Activated naive CD4-positive, alpha-beta T cell treated with anti-CD3 and anti-CD28 coated beads, Interleukin-2, amount 10 ng/mL, durations not matched to agents 7 days and 5 days (primary cell): ENCODE results near the gene SETDB2.
"Not testable (repeated sequence)": the region's sequence is repeated elsewhere in the genome, so short reads cannot be mapped to it uniquely, and the experiment has no call there.

ENCODE experiments used
- CTCF ChIA-PET: fragments of 350-600 bp; sonication (Branson Sonifier 250); formaldehyde crosslinking; loops from one replicate; lab custom pipeline; 2021; ENCODE audit warnings: antibody characterized with exemption; lab: Charles Lee
- DNase-seq: peaks from one replicate; pipeline ENCODE4 v3.0.0-alpha.2; 2020
- H3K27ac Mint-ChIP-seq: one replicate; pipeline ENCODE4 v1.8.0; 2021; ENCODE audit warnings: mild to moderate bottlenecking, moderate library complexity, mixed read lengths
- H3K27me3 Mint-ChIP-seq: one replicate; pipeline ENCODE4 v1.8.0; 2021; ENCODE audit warnings: mild to moderate bottlenecking, mixed read lengths
- H3K36me3 Mint-ChIP-seq: one replicate; pipeline ENCODE4 v1.8.0; 2021; ENCODE audit warnings: mixed read lengths
- H3K4me1 Mint-ChIP-seq: one replicate; pipeline ENCODE4 v1.8.0; 2021; ENCODE audit warnings: mixed read lengths
- H3K4me3 Mint-ChIP-seq: one replicate; pipeline ENCODE4 v1.8.0; 2021; ENCODE audit warnings: mild to moderate bottlenecking, moderate library complexity, mixed read lengths
- H3K9me3 Mint-ChIP-seq: one replicate; pipeline ENCODE4 v1.8.0; 2021; ENCODE audit warnings: mixed read lengths

Gene SETDB2

DNA sequence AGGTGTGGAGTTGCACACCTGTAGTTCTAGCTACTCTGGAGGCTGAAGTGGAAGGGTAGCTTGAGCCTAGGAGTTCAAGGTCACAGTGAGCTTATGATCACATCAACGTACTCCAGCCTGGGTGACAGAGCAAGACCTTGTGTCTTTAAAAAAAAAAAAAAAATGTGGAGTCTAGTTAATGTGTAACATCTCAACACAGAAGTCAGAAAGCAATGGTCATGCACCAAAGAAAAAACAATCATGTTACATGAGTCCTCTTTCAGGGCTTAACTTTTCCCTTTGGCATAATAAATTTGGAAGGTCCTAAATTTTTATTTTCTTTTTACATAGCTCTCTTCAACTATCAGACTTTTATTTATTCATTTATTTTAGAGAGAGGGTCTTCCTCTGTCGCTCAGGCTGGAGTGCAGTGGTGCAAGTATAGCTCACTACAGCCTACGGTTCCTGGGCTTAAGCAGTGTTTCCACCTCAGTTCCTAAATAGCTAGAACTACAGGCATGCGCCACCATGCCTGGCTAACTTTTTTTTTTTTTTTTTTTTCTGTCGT, 22.3 kb downstream of the SETDB2 start:
- no peak overlapping the region for H3K27ac Mint-ChIP-seq
- no peaks in the 10 kb centered on the region for H3K4me1 Mint-ChIP-seq
- no peak overlapping the region for H3K4me3 Mint-ChIP-seq
- H3K9me3 Mint-ChIP-seq = peaks cover 11% of the 10 kb centered on the region
- peaks cover 55% of the 10 kb centered on the region for H3K36me3 Mint-ChIP-seq
- CTCF ChIA-PET = interaction anchor here (0.6 kb wide), 1 partner anchor 17 kb away, joined by 4 read pairs; no protein-coding TSS in a partner anchor
- H3K27me3 Mint-ChIP-seq = no peaks in the 10 kb centered on the region
- no peak for DNase-seq

DNA sequence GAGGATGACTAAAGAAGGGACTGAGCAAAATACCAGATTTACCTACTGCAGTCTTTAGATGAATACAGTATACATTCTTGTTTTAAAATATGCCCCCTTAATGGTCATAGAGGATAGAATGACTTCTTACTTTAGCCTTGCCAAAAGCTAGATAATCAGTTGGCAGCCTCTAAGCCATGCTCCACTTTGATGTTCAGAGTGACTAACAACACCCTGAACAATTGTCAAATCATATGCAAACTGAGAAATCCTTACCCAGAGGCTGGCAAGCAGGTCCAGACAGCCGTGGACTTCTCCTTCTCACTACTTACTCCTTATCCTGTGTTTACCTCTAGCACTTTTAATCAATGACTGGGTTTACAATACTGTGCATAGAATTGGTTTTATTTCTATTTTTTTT, 28.1 kb downstream of the SETDB2 start:
- Mint-ChIP-seq H3K36me3 (peaks cover 44% of the 10 kb centered on the region), H3K27ac (no peak overlapping the region), H3K4me3 (no peak overlapping the region), H3K4me1 (no peaks in the 10 kb centered on the region), H3K27me3 (no peaks in the 10 kb centered on the region), H3K9me3 (no peaks in the 10 kb centered on the region)
- no peak for DNase-seq
- CTCF ChIA-PET = no interaction called here

DNA sequence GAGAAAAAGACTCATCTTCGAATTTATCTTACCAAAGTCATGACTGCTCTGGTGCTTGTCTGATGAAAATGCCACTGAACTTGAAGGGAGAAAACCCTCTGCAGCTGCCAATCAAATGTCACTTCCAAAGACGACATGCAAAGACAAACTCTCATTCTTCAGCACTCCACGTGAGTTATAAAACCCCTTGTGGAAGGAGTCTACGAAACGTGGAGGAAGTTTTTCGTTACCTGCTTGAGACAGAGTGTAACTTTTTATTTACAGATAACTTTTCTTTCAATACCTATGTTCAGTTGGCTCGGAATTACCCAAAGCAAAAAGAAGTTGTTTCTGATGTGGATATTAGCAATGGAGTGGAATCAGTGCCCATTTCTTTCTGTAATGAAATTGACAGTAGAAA, 32.5 kb downstream of the SETDB2 start:
- no peak overlapping the region for H3K4me3 Mint-ChIP-seq
- no peaks in the 10 kb centered on the region for H3K27me3 Mint-ChIP-seq
- no peaks in the 10 kb centered on the region for H3K9me3 Mint-ChIP-seq
- H3K36me3 Mint-ChIP-seq = peaks cover 48% of the 10 kb centered on the region
- H3K4me1 Mint-ChIP-seq = no peaks in the 10 kb centered on the region
- CTCF ChIA-PET = interaction anchor here (1.5 kb wide), 1 partner anchor 17 kb away, joined by 4 read pairs; no protein-coding TSS in a partner anchor
- no peak overlapping the region for H3K27ac Mint-ChIP-seq
- no peak for DNase-seq

DNA sequence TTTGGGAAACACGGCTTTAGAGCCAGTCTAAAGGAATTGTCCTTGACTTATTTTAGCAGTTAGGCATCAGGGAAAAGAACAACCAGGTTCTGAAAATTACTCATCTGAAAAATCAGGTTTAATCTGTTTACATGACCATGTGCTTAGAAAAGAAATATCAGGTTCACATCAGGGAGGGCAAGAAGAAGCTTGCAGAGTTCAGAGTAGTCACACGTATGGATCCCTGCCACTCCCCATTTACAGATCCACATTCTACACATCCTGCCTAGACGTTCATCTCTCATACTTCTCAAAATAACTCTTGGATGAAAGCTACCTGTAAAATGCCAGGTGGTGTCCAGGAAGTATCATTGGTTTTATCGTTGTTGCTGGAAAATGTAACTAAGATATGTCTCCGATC, 37.7 kb downstream of the SETDB2 start:
- Mint-ChIP-seq H3K4me1 (no peaks in the 10 kb centered on the region), H3K27ac (no peak overlapping the region), H3K4me3 (no peak overlapping the region), H3K9me3 (no peaks in the 10 kb centered on the region), H3K27me3 (no peaks in the 10 kb centered on the region), H3K36me3 (peaks cover 55% of the 10 kb centered on the region)
- CTCF ChIA-PET = no interaction called here
- no peak for DNase-seq

DNA sequence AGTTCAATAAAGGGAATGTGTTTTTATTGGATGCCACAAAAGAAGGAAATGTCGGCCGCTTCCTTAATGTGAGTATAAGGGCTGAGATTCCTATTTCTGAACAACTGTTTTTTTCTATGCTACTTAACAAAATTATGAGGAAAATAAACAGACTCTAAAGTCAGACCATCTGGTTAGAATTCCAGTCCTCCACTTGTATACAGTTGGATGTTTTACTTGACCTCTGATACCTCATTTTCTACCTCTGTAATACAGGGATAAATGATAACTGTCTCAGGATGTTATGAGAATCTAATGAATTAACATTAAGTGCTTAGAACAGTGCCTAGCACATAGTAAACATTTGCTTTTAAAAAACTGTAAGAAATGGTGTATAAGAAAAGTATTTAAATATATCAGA, 44.5 kb downstream of the SETDB2 start:
- Mint-ChIP-seq H3K36me3 (peaks cover 38% of the 10 kb centered on the region), H3K27me3 (no peaks in the 10 kb centered on the region), H3K9me3 (no peaks in the 10 kb centered on the region), H3K4me1 (peaks cover 6% of the 10 kb centered on the region), H3K4me3 (no peak overlapping the region), H3K27ac (no peak overlapping the region)
- CTCF ChIA-PET = no interaction called here
- DNase-seq = no peak

DNA sequence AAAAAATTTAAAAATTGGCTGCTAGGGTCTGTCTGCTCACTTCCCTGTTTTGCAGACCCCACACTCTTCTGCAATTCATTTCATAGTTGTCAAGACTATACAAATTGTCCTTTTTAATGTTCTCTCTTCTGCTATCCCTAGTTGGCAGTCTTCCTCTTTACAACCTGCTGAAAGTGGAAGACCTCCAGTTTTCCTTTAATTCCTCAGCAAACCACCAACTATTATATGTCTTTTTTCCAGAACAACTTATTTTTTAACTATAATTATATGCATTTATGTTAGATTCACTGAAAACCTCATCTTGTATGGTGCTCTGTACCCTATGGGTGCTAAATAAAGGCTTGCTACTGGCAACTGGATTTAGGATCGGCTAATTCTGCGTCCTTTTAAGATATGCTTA, 50.6 kb downstream of the SETDB2 start:
- CTCF ChIA-PET = no interaction called here
- Mint-ChIP-seq H3K4me3 (peak overlapping the region; percentile 96), H3K9me3 (no peaks in the 10 kb centered on the region), H3K36me3 (peaks cover 37% of the 10 kb centered on the region), H3K27me3 (no peaks in the 10 kb centered on the region), H3K27ac (peak overlapping the region; percentile 99), H3K4me1 (peaks cover 51% of the 10 kb centered on the region)
- DNase-seq = no peak

DNA sequence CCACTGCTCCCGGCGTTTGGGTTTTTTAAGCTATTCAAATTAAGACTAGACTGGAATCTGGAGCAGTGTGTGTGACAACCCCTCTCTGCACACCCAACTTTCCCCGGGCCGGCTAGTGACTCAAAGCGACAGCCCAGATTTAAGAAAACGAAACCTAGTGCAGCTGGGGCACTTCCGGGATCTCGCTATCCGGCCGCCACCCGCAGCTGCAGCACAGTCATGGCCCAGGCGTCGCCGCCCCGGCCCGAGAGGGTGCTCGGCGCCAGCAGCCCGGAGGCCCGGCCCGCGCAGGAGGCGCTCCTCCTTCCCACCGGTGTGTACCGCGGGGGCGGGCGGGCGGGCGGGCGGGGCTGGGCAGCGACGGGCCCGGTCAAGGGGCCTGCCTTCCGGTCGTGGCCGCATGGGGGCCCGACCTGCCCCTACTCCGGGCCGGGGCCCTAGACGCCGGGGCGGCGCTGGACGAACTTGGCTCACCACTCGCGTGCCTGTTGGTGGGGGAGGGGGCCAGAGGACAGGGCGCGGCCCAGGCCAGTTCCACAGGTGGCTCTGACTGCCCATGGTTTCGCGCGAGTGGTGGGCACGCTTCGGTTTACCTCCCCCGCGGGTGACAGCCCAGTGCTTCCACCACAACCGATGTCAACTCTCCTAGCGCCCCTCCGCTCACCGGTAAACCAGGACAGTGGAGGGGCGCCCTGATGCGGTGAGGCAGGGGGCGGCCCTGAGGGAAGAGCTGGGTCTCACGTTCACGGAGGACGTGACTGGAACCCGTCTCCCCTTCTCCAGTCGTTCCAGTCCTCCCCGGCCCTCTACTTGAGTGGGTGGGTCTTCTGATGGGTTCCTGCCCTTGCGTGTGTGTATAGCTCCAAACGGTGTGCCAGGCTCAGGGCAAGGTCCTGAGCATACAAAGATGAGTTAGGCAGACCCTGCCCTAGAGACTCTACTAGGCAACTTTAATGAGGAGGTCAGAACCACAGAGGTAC, 52.0 kb downstream of the SETDB2 start, which contains the start of gene PHF11:
PHF11 (plus strand) TSS at position 171 of the 980 bp plus-strand sequence; CDS start at position 220, 49 bp downstream.
- Mint-ChIP-seq H3K27ac (peak within 1 kb of the TSS; percentile 99), H3K36me3 (peaks cover 43% of the 10 kb centered on the region), H3K4me1 (peaks cover 62% of the 10 kb centered on the region), H3K9me3 (no peaks in the 10 kb centered on the region), H3K4me3 (peak within 1 kb of the TSS; percentile 96), H3K27me3 (no peaks in the 10 kb centered on the region)
- CTCF ChIA-PET = interaction anchor here (0.6 kb wide), 2 partner anchors 27 to 269 kb away, joined by 3 read pairs; no protein-coding TSS in a partner anchor
- peak; percentile 92 for DNase-seq

DNA sequence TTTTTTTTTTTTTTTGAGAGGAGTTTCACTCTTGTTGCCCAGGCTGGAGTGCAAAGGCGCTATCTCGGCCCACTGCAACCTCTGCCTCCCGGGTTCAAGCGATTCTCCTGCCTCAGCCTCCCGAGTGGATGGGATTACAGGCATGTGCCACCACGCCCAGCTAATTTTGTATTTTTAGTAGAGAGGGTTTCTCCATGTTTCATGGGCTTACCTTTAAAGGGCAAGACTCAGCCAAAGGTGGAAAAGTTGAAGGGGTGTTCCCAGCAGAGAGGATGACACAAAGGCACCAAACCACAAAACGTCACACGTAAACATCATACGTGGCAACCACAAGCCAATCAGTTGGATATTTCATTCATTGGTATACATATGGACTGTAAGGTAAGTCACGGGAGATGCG, 52.8 kb downstream of the SETDB2 start:
- peak overlapping the region; percentile 90 for H3K27ac Mint-ChIP-seq
- H3K4me1 Mint-ChIP-seq = peaks cover 62% of the 10 kb centered on the region
- not testable (repeated sequence) for H3K27me3 Mint-ChIP-seq, H3K9me3 Mint-ChIP-seq
- peak overlapping the region; percentile 77 for H3K4me3 Mint-ChIP-seq
- H3K36me3 Mint-ChIP-seq = peaks cover 43% of the 10 kb centered on the region
- CTCF ChIA-PET = interaction anchor here (0.6 kb wide), 2 partner anchors 28 to 270 kb away, joined by 3 read pairs; no protein-coding TSS in a partner anchor
- DNase-seq = peak; percentile 58

DNA sequence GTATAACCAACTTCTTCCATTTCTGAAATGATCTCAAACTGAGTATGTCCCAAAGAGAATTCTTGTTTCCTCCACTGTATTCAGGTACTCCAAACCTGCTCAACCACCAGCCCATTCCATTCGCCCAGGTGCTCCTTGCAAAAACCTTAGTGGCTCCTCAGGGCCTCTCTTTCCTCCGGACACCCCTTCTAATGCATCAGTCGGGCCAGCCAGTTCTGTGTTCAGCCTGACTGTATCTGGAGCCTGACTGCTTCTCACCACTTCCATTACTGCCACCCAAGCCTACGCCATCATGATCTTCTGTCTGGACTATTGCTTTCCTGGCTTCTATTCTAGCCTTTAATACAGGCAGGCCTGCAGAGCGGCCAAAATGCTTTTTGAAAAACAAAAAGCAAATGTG, 53.2 kb downstream of the SETDB2 start:
- DNase-seq = no peak
- CTCF ChIA-PET = no interaction called here
- H3K9me3 Mint-ChIP-seq = no peaks in the 10 kb centered on the region
- H3K4me1 Mint-ChIP-seq = peaks cover 62% of the 10 kb centered on the region
- no peaks in the 10 kb centered on the region for H3K27me3 Mint-ChIP-seq
- peak overlapping the region; percentile 90 for H3K27ac Mint-ChIP-seq
- peak overlapping the region; percentile 77 for H3K4me3 Mint-ChIP-seq
- peaks cover 40% of the 10 kb centered on the region for H3K36me3 Mint-ChIP-seq

DNA sequence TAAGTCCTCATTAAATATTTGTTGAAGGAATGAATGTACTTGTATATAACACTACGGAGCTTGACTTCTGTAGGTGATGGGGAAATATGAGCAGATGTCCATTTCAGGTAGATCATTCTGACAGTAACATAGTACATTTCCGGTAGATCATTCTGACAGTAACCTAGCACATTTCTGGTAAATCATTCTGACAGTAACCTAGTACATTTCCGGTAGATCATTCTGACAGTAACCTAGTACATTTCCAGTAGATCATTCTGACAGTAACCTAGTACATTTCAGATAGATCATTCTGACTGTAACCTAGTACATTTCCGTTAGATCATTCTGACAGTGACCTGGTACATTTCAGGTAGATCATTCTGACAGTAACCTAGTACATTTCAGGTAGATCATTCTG, 54.1 kb downstream of the SETDB2 start:
- Mint-ChIP-seq H3K27me3 (no peaks in the 10 kb centered on the region), H3K9me3 (no peaks in the 10 kb centered on the region), H3K36me3 (peaks cover 39% of the 10 kb centered on the region), H3K4me1 (peaks cover 59% of the 10 kb centered on the region), H3K27ac (peak overlapping the region; percentile 26), H3K4me3 (no peak overlapping the region)
- CTCF ChIA-PET = no interaction called here
- DNase-seq = no peak

DNA sequence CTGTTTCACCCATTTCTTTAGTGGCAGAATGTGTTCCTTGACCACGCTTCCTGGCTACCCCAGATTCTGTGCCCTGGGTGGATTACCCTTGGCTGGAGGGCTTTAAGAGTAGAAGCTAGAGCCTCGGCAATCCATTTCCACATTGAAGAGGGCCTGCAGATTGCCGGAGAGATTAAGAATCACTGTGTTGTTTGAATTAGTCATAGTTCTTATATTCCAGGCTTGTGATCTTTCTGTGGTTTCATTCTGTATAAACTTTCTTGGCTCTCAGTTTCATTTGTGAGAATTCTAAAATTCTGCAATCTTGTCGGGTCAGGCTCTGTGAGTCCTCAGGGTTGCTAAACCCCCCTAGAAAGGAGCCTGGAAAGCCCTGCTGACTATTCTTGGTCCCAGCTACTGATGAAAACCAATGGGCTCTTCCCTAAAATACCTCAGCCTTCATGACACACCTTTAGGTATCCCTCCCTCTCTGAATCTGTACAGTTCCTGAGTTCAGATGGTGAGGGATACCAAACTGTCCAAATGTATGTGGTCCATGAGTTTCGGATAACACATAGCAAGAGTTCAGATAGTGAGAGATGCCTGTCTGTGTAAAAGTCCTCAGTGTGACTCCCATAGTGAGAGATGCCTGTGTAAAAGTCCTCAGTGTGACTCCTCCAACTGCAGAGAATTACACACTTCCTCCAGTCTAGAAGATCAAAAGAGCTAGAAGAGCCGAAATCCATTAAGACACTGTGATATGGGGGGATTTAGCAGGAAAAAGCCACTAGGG, 56.0 kb downstream of the SETDB2 start:
- no peak overlapping the region for H3K4me3 Mint-ChIP-seq
- peak overlapping the region; percentile 35 for H3K27ac Mint-ChIP-seq

DNA sequence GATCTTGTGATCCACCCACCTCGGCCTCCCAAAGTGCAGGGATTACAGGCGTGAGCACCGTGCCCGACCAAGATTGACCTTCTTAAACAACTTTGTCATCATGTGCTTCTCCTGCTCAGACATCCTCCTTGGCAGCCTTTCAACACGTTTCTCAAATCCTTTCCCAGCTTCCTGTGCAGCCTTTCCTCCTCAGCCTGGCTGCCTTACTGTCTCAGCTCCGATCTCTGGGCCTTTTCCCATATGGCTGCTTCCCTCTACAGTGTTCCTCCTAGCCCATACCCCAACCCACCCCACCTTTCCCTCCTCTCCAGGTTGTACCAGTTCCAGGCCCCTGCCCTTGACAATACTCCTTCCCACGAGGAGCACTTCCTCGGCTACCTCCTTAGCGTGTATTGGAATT, 58.9 kb downstream of the SETDB2 start:
- peaks cover 49% of the 10 kb centered on the region for H3K36me3 Mint-ChIP-seq
- no peak overlapping the region for H3K4me3 Mint-ChIP-seq
- CTCF ChIA-PET = no interaction called here
- H3K27me3 Mint-ChIP-seq = no peaks in the 10 kb centered on the region
- H3K9me3 Mint-ChIP-seq = no peaks in the 10 kb centered on the region
- H3K27ac Mint-ChIP-seq = no peak overlapping the region
- no peak for DNase-seq
- H3K4me1 Mint-ChIP-seq = peaks cover 36% of the 10 kb centered on the region

More for the DNA sequence above, 56.0 kb downstream of the SETDB2 start:
- H3K36me3 Mint-ChIP-seq = peaks cover 40% of the 10 kb centered on the region
- H3K4me1 Mint-ChIP-seq = peaks cover 48% of the 10 kb centered on the region
- H3K9me3 Mint-ChIP-seq = no peaks in the 10 kb centered on the region
- DNase-seq = peak; percentile 29
- H3K27me3 Mint-ChIP-seq = no peaks in the 10 kb centered on the region
- CTCF ChIA-PET = no interaction called here

DNA sequence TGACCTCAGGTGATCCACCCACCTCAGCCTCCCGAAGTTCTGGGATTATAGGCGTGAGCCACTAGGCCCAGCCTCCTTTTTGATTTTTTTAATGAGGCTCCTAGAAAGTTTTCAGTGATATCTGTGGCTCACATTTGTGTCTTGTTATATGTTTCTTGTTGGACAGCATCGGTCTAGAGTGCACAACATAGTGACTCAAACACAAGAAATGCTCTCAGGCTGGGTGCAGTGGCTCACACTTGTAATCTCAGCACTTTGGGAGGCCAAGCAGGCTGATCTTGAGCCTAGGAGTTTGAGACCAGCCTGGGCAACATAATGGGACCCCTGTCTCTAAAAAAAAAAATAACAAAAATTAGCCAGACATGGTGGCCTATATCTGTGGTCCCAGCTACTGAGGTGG, 59.9 kb downstream of the SETDB2 start:
- no peak overlapping the region for H3K27ac Mint-ChIP-seq
- H3K36me3 Mint-ChIP-seq = peaks cover 46% of the 10 kb centered on the region
- H3K9me3 Mint-ChIP-seq = no peaks in the 10 kb centered on the region
- H3K27me3 Mint-ChIP-seq = no peaks in the 10 kb centered on the region
- peaks cover 26% of the 10 kb centered on the region for H3K4me1 Mint-ChIP-seq
- DNase-seq = no peak
- no peak overlapping the region for H3K4me3 Mint-ChIP-seq
- CTCF ChIA-PET = no interaction called here

DNA sequence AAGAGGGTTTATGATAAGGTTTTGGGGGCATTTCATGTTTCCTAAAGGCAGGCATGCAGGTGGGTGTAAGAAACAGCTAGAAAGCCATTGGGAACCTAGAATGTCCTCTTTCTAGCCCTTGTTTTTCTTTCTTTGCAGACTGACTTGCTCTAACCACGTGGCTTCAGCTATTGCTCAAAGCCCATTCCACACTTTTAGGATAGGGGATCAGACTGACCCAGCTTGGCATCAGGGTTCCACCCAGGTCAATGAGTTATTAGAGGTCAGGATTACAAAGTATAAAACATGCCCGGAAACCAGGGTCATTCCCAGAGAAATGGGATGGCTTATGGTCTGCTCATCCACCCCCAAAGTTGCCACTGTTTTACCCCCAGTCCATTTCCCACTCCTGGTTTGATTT, 68.5 kb downstream of the SETDB2 start:
- peaks cover 61% of the 10 kb centered on the region for H3K36me3 Mint-ChIP-seq
- H3K27me3 Mint-ChIP-seq = no peaks in the 10 kb centered on the region
- no peak overlapping the region for H3K4me3 Mint-ChIP-seq
- CTCF ChIA-PET = no interaction called here
- H3K9me3 Mint-ChIP-seq = peaks cover 1% of the 10 kb centered on the region
- H3K27ac Mint-ChIP-seq = no peak overlapping the region
- DNase-seq = no peak
- no peaks in the 10 kb centered on the region for H3K4me1 Mint-ChIP-seq
